Stomach (tissue), 4 donors: ENCODE measurements around the gene MON1A.

ENCODE experiments used
- EP300 ChIP-seq: sonication (generic); formaldehyde crosslinking; IDR thresholded peaks from one replicate; pipeline ENCODE4 v1.6.1; 2017; ENCODE audit warnings: antibody characterized with exemption
- POLR2A ChIP-seq, 4 donors: fragments of 450-650 bp; IDR thresholded peaks; one replicate each; pipeline ENCODE4 v1.6.1; 2016; ENCODE audit warnings: antibody characterized with exemption in 4 of 4, control low read depth in 2 of 4, mild to moderate bottlenecking in 1 of 4, moderate library complexity in 1 of 4
- TF ChIP-seq, protein P1 (sequence below), 7 experiments: fragments of 450-650 bp in 4 of 7; fragments of 200-600 bp in 3 of 7; sonication (generic) in 3 of 7; IDR thresholded peaks; one replicate each; pipeline ENCODE4 v1.5.1; 2016 to 2019; ENCODE audit warnings: antibody characterized with exemption in 7 of 7, control low read depth in 2 of 7, mild to moderate bottlenecking in 1 of 7

DNA sequence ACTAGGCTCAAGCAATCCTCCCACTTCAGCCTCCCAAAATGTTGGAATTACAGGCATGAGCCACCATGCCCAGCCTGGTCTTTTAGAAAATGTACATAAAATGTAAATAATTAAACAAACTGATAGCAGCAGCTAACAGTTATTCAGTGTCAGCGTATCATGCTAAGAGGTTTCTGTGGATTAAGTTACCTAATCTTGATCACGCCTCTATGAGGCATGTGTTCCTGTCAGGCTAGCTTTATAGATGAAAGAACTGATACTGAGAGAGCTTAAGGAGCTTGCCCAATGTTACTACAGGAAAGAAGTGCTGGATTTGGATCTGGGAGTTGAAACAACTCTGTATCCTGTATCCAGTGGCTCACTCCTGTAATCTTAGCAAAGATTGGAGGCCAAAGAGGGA, 14.7 kb downstream of the MON1A start:
- TF ChIP-seq, protein P1, sequence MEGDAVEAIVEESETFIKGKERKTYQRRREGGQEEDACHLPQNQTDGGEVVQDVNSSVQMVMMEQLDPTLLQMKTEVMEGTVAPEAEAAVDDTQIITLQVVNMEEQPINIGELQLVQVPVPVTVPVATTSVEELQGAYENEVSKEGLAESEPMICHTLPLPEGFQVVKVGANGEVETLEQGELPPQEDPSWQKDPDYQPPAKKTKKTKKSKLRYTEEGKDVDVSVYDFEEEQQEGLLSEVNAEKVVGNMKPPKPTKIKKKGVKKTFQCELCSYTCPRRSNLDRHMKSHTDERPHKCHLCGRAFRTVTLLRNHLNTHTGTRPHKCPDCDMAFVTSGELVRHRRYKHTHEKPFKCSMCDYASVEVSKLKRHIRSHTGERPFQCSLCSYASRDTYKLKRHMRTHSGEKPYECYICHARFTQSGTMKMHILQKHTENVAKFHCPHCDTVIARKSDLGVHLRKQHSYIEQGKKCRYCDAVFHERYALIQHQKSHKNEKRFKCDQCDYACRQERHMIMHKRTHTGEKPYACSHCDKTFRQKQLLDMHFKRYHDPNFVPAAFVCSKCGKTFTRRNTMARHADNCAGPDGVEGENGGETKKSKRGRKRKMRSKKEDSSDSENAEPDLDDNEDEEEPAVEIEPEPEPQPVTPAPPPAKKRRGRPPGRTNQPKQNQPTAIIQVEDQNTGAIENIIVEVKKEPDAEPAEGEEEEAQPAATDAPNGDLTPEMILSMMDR (IDR thresholded peaks at IDR 0.05), result no peak
- TF ChIP-seq POLR2A (IDR thresholded peaks at IDR 0.05) (no peak), EP300 (no peak)
